Femur (tissue), 1 donor: ENCODE data around the gene UCN.
A peak's percentile ranks its signal among the peaks of the same experiment; 100 is the strongest.
"Not testable (repeated sequence)": the region's sequence is repeated elsewhere in the genome, so short reads cannot be mapped to it uniquely, and the experiment has no call there.

Experiments
- DNase-seq: peaks from one replicate; pipeline ENCODE4 v3.0.0-alpha.2; 2017

UCN gene

GRCh38 chr2:27281855-27282559 lies 26.2 kb downstream of the UCN start, which contains the start of gene TRIM54:
TSS of gene TRIM54 (plus strand) at chr2:27282429. CDS start at chr2:27282732, 303 bp downstream.
- DNase-seq, result no peak

- no peak for DNase-seq
These were observed 26.8 kb downstream of the UCN start for GRCh38 chr2:27281442-27281841.

DNA sequence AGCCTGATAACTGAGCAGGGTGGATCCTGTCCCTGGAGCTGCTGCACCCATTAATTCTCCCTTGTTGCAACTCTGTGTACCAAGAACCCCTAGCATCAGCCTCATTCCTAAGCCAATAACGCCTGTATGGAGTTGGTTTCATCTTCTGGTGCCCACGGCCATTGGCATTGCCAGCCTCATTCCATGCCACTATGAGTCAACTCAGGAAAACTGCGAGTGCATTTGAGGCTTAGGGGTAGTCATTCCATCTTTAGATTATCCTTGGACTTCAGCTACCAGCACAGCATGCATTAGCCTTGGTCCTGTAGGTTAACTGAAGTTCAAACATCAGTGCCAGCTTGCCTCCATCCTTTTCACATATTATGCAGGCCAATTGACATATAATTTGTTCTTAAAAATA lies 27.4 kb downstream of the UCN start:
- DNase-seq, result no peak

DNA sequence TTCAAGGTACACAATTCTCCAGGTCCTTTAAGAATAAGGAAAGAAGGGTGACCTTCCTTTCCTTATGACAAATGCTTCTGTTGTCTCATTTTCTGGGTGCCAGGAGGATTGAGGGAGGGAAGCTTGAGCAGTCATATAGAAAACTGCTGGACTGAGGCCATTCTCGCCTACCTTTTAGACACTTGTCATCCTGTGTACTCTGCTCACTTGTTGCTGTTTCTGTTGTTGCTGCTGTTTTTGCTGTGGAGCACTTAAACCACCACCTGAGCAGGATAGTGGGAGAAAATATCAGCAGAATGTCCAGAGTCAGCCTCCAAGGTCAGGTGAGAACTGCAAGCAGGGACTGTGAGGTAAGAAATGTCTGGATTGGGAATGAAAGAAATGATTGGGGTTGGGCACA lies 30.2 kb downstream of the UCN start:
- DNase-seq, result no peak

DNA sequence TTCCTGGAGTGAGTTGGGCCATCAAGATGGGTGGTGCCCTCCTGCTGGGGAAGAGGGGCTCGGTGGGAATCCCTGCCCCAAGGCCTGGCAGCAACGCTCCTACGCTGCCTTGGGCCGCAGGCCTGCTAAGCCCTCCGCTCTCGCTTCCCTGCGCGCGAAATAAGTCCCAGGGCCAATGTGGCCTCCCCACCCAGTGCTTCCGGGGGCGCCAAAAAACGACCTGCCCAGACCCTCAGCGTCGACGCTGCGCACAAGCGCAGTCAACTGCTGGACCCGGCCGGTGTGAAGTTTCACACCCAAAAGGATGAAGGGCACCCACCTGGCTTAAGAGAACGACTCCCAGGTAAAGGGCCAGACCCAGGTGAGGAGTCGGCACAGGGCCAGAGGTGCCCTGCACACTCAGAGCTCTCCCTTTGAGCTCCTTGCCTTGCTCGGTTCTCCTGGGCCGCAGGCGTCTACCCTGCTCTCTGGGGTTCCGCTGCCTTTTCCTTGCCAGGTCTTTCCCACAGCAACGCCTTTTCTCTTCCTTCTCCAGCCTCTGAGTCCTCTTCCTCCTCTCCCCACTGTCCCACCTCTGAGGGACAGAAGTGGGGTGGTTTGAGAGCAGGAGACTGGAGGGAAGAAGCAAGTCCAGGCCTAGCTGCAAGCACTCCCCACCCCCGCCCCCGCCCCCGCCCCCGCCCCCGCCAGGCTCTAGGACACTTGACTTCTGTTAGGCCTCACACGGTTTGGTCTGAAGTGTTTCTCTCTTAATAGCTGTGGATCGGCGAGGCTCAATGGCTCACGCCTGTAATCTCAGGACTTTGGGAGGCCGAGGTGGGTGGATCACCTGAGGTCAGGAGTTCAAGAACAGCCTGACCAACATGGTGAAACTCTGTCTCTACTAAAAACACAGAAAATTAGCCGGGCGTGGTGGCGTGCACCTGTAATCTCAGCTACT lies 32.8 kb downstream of the UCN start, which contains the start of gene DNAJC5G:
Gene DNAJC5G, plus strand, starts transcription at position 223 of the 940 bp plus-strand sequence. CDS start 1,296 bp downstream, outside the sequence.
- DNase-seq, result no peak

- DNase-seq, result not testable (repeated sequence)
These were observed 35.4 kb downstream of the UCN start for GRCh38 chr2:27272537-27273522.

DNA sequence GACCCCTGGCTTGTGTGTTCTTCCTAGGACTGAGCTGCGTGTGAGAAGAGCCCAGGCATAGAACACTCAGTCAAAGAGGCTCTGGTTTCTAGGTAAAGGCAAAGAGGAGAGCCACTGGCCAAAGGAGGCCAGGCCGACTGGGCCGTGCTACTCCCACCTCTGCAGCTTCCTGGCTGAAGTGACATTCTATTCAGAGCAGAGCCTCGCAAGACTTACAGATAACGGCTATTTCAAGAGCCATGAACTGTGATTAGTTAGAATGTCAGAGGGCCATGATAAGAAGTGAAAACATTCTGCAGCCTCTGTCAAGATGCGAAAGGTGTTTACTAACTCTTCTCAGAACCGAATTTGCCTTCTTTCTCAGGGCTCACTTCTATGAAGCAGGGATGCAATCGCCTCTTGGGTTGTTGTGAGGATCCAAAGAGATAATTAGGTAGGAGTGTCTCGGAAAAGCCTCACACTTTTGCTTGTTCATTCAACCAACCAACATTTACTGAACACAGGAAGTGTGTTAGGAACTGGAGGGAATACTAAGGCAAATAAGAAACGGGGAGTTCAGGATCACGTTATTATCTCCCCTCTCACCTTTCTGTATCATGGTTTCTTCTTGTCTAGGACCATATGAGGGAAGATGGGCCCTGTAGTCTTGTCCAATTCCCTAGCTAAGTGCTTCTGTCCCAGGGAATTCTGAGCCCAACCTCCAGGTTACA lies 36.5 kb downstream of the UCN start:
- no peak for DNase-seq

GRCh38 chr2:27270670-27271069 lies 37.6 kb downstream of the UCN start:
- DNase-seq, result no peak

- DNase-seq, result no peak
These were observed 38.1 kb downstream of the UCN start for GRCh38 chr2:27270131-27270530.

DNA sequence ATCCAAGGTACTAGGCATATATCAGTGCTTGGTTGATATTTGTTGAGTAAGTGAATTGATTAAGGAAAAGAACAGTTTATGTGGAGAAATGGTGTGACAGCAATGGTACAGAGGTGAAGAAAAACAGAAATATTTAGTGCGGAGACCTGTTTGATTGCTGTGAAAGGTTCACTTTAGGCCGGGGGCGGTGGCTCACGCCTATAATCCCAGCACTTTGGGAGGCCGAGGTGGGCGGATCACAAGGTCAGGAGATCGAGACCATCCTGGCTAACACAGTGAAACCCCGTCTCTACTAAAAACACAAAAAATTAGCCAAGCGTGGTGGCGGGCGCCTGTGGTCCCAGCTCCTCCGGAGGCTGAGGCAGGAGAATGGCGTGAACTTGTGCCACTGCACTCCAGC lies 39.9 kb downstream of the UCN start:
- DNase-seq, result not testable (repeated sequence)

DNA sequence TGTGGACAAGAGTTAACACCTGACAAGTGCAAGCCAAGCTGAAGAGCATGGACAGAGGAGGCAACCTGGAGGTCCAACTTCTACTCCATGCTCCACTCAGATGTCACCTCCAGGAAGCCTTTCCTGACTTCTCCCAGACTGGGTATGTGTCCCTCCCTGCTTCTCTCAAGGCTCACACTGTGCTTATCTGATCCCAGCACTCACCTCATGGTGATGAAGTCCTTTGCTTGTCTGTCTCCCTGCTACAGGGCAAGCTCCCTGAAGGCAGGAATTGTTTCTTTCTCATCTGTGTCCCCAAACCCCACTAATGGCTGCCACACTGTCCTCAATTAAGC lies 42.7 kb downstream of the UCN start:
- no peak for DNase-seq

- peak; percentile 67 for DNase-seq
These were observed 43.3 kb downstream of the UCN start for GRCh38 chr2:27264753-27265535.

DNA sequence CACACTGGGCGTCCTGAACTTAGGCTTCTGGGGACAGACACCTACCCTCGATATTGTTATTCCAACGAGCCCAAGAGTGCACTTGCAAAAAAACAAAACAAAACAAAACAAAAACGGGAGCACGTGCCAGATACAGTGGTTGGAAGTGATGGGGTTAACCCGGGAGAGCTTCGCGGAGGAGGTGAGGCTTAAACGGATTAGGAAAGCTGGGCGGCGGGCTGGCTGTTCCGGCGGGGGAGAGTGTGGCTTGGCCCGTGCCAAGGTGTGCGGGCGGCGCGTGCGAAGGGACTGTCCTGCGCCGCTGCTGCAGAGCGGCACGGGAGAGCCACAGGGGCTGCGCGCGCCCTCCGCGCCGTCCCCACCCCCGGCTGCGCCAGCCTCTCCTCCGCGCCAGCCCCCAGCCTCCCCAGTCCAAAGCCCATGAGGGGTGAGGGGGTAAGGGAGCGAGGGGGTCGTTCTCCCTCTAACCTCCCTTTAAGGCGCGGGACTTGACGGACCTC lies 43.9 kb downstream of the UCN start:
- no peak for DNase-seq

- no peak for DNase-seq
These were observed 44.7 kb downstream of the UCN start for GRCh38 chr2:27263287-27264252.

GRCh38 chr2:27262379-27263286 lies 45.6 kb downstream of the UCN start, which contains the start of gene SLC30A3:
TSS of gene SLC30A3 (minus strand) at chr2:27263047. CDS start at chr2:27262906, 141 bp downstream.
- peak; percentile 67 for DNase-seq

DNA sequence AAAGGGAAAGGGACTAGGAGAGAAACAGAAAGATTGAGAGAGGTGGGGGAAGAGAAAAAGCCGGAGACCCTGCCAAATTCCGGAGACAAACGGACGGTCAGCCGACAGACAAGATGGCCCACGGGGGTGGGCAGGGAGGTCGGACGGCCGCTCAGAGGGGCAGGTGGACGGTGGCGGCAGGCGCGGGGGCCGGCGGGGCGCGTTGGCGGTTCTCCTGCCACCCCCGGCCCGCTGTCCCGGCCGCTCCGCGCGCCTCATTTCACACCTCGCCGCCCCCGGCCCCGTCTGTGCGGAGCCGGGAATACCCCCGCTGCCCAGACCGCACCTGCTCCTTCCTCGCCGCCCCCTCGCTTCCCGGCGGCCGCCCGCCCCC lies 46.3 kb downstream of the UCN start:
- no peak for DNase-seq

DNA sequence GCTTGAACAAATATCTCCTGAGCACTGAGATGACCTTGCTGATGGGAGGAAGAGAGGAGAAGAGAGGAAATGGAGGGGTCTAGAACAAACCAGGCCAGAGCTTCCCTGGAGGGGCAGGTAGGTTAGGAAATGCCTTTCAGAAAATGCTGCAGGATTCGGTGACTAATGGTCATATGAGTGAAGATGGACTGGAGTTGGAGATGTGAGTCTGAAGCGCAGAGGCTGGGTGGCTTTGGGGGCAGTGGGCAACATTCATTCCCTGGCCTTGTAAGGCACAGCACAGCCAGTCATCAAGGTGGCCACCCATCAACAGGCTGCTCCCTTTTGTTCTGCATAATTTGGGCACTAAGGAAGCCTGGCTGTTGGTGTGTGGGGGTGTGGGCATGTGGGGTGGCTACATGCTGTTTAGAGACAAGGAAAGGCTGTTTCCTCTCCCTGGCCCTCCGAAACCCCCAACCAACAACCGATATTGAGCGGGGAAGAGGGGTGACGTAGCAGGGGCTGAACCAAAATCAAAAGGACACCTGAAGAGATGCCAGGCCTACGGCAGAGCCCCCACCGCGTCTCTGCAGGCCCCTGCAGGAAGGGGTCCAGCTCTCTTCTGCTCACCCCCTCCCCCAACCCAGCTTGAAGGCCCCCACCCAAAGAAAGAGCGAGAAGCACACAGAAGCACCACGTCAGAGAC lies 46.9 kb downstream of the UCN start:
- DNase-seq, result no peak

- no peak for DNase-seq
These were observed 50.2 kb downstream of the UCN start for GRCh38 chr2:27258051-27258450.
